HepG2 (cell line): Measurements from ENCODE around the gene GSTCD. TPM values are rescaled to one million over a fixed set of nuclear protein-coding genes. Genes with fewer than 3 reads are reported as not detected.
A peak's percentile ranks its signal among the peaks of the same experiment; 100 is the strongest.

Source experiments
- ATAC-seq: fragments of 200-7000 bp; cut with Tn5 transposase; 3 replicates; pipeline ENCODE4 v1.9.1; 2020; ENCODE audit warnings: mild to moderate bottlenecking, moderate library complexity
- BruUV-seq: library from RNA; stranded (reverse); fragments of 400-500 nt; replicated peaks from 2 replicates; lab custom pipeline; 2021; lab: Mats Ljungman, UMichigan
- CTCF ChIA-PET: fragments of 300-600 bp; formaldehyde crosslinking; extraction: SDS; loops from one replicate; lab custom pipeline; 2021; ENCODE audit warnings: low total read pairs, inconsistent platforms, low intra/inter-chr PET ratio; lab: Yijun Ruan, JAX
- POLR2A ChIA-PET: fragments of 350-600 bp; sonication (Branson Sonifier 250); formaldehyde crosslinking; loops from one replicate; lab custom pipeline; 2020; ENCODE audit warnings: antibody characterized with exemption, inconsistent platforms; lab: Yijun Ruan, JAX
- DNase-seq: peaks from one replicate; pipeline ENCODE4 v3.0.0-alpha.2; 2015; ENCODE audit warnings: low spot score
- FAIRE-seq: peaks from 3 replicates; lab custom pipeline; 2011; peaks lifted over from hg19 to GRCh38; lab: Jason Lieb, UNC
- H2AFZ ChIP-seq: one replicate; pipeline ENCODE4 v1.6.1; 2011; ENCODE audit warnings: low read length, inconsistent platforms
- H3K27ac ChIP-seq: fragments of 300-600 bp; 3 replicates; pipeline ENCODE4 v1.8.0; 2011; ENCODE audit warnings: mixed run types, mild to moderate bottlenecking, mixed read lengths, low read length, inconsistent platforms; ENCODE audit not compliant: insufficient read depth; ENCODE audit errors: extremely low read length
- H3K27me3 ChIP-seq, 2 experiments: fragments of 200-600 bp in 1 of 2; 2 replicates in 1 of 2; 3 replicates in 1 of 2; pipeline versions ENCODE4 v1.6.0 to v1.8.0; 2011; ENCODE audit warnings: low read length in 2 of 2, mild to moderate bottlenecking in 2 of 2, moderate library complexity in 2 of 2, inconsistent platforms in 1 of 2; ENCODE audit not compliant: insufficient read depth in 2 of 2, control insufficient read depth in 1 of 2
- H3K36me3 ChIP-seq, 2 experiments: fragments of 200-600 bp in 1 of 2; replicated peaks in 1 of 2; 2 replicates in 1 of 2; 3 replicates in 1 of 2; pipeline versions ENCODE4 v1.5.1 to v1.8.0; 2011; ENCODE audit warnings: low read length in 2 of 2, inconsistent platforms in 1 of 2; ENCODE audit not compliant: insufficient read depth in 2 of 2, control insufficient read depth in 1 of 2
- H3K4me1 ChIP-seq: 2 replicates; pipeline ENCODE4 v1.5.1; 2012; ENCODE audit warnings: low read length, inconsistent platforms; ENCODE audit not compliant: insufficient read depth
- H3K4me2 ChIP-seq: 2 replicates; pipeline ENCODE4 v1.6.0; 2011; ENCODE audit warnings: low read depth, low read length, inconsistent platforms
- H3K4me3 ChIP-seq, 3 experiments: fragments of 200-600 bp in 1 of 3; sonication (generic), shearing (Covaris generic) in 1 of 3; replicated peaks in 1 of 3; 2 replicates each; pipeline ENCODE4 v1.5.1; 2011 to 2016; ENCODE audit warnings: low read length in 3 of 3, inconsistent platforms in 2 of 3, low read depth in 2 of 3, mild to moderate bottlenecking in 2 of 3, control low read depth in 1 of 3, mixed read lengths in 1 of 3; ENCODE audit not compliant: insufficient read depth in 1 of 3
- H3K79me2 ChIP-seq: one replicate; pipeline ENCODE4 v1.6.1; 2011; ENCODE audit warnings: low read length, inconsistent platforms; ENCODE audit not compliant: insufficient read depth
- H3K9ac ChIP-seq: 2 replicates; pipeline ENCODE4 v1.6.0; 2011; ENCODE audit warnings: mild to moderate bottlenecking, low read depth, low read length, inconsistent platforms; ENCODE audit not compliant: insufficient read depth
- H3K9me3 ChIP-seq: 2 replicates; pipeline ENCODE4 v1.5.1; 2012; ENCODE audit warnings: mild to moderate bottlenecking, low read length
- H4K20me1 ChIP-seq: 2 replicates; pipeline ENCODE4 v1.6.0; 2011; ENCODE audit warnings: inconsistent platforms, mild to moderate bottlenecking, low read length, moderate library complexity; ENCODE audit not compliant: insufficient read depth
- EZH2 ChIP-seq: conservative IDR thresholded peaks from 2 replicates; pipeline ENCODE4 v1.6.1; 2012; ENCODE audit warnings: mild to moderate bottlenecking, low read depth, low read length, moderate library complexity
- KDM5B ChIP-seq: sonication (generic); formaldehyde crosslinking; IDR thresholded peaks from 2 replicates; pipeline ENCODE4 v1.4.0; 2020; ENCODE audit warnings: missing genetic modification reagents, mild to moderate bottlenecking, borderline replicate concordance
- LRRFIP1 ChIP-seq: sonication (generic); formaldehyde crosslinking; conservative IDR thresholded peaks from 2 replicates; pipeline ENCODE4 v1.4.0; 2020; ENCODE audit warnings: missing genetic modification reagents
- MIER3 ChIP-seq: IDR thresholded peaks from 2 replicates; pipeline ENCODE4 v1.6.1; 2016; ENCODE audit warnings: missing compliant biosample characterization, borderline replicate concordance
- RBM22 ChIP-seq: fragments of 200-400 bp; formaldehyde crosslinking; optimal IDR thresholded peaks from 2 replicates; pipeline ENCODE3; 2017; ENCODE audit warnings: mild to moderate bottlenecking, low read length, moderate library complexity
- SALL1 ChIP-seq: sonication (generic); formaldehyde crosslinking; IDR thresholded peaks from 2 replicates; pipeline ENCODE4 v1.8.0; 2022; ENCODE audit warnings: mild to moderate bottlenecking, missing genetic modification reagents
- SMARCC2 ChIP-seq: fragments of 450-650 bp; IDR thresholded peaks from 2 replicates; pipeline ENCODE4 v1.6.1; 2017; ENCODE audit warnings: antibody characterized with exemption, mild to moderate bottlenecking
- TRIM24 ChIP-seq: sonication (generic); formaldehyde crosslinking; IDR thresholded peaks from 2 replicates; pipeline ENCODE4 v1.8.0; 2022; ENCODE audit warnings: mild to moderate bottlenecking, missing genetic modification reagents
- ZBTB1 ChIP-seq: sonication (generic); formaldehyde crosslinking; IDR thresholded peaks from 2 replicates; pipeline ENCODE4 v1.4.0; 2020; ENCODE audit warnings: missing genetic modification reagents, borderline replicate concordance
- ZNF329 ChIP-seq: sonication (generic); formaldehyde crosslinking; IDR thresholded peaks from 2 replicates; pipeline ENCODE4 v1.9.0; 2021; ENCODE audit warnings: low read depth, mild to moderate bottlenecking, missing genetic modification reagents
- ZNF501 ChIP-seq: sonication (generic); formaldehyde crosslinking; IDR thresholded peaks from 2 replicates; pipeline ENCODE4 v1.5.1; 2020; ENCODE audit warnings: mild to moderate bottlenecking, moderate library complexity, missing genetic modification reagents
- ZNF703 ChIP-seq: sonication (generic); formaldehyde crosslinking; IDR thresholded peaks from 2 replicates; pipeline ENCODE4 v1.5.1; 2020; ENCODE audit warnings: missing genetic modification reagents, mild to moderate bottlenecking, moderate library complexity, borderline replicate concordance
- ZNF776 ChIP-seq: sonication (generic); formaldehyde crosslinking; IDR thresholded peaks from 2 replicates; pipeline ENCODE4 v1.4.0; 2020; ENCODE audit warnings: mild to moderate bottlenecking, missing genetic modification reagents
- WGBS: methylation state at CpG from one replicate; pipeline ENCODE4 v1.1.6; 2017; ENCODE audit warnings: low lambda C conversion rate; 5-methylcytosine and 5-hydroxymethylcytosine counted together
- in situ Hi-C: cut with HindIII; loops from 2 replicates; pipeline ENCODE4 v1.10.0; 2017; ENCODE audit warnings: low pct_unique_long_range_greater_than_20kb; ENCODE audit not compliant: extremely low pct_ligation_motif_present
- intact Hi-C: fragments of 100-400 bp; cut with micrococcal nuclease; formaldehyde crosslinking; loops from one replicate; pipeline ENCODE4 v1.10.0; 2022; ENCODE audit not compliant: unreplicated experiment
- polyA plus RNA-seq, 8 experiments: library from polyadenylated mRNA; depleted of rRNA in 3 of 8; stranded (reverse) in 7 of 8; unstranded in 1 of 8; fragments of >200 nt; fragmentation: Illumina TruSeq in 4 of 8; extraction: Trizol in 4 of 8; gene quantifications; 2 replicates each; pipeline versions ENCODE4 v1.2.1 to v1.2.3, GENCODE V29; 2011 to 2016; ENCODE audit warnings: low read depth in 4 of 8, missing spikeins in 1 of 8, mixed read lengths in 1 of 8; ENCODE audit not compliant: insufficient read depth in 1 of 8
- total RNA-seq, 5 experiments: library from RNA; depleted of rRNA; stranded (reverse); fragments of >200 nt; fragmentation: Illumina TruSeq; extraction: Trizol; gene quantifications; 2 replicates each; pipeline ENCODE4 v1.2.3, GENCODE V29; 2016; ENCODE audit warnings: low read depth in 1 of 5
- TF ChIP-seq, protein P1 (sequence below): sonication (generic); formaldehyde crosslinking; IDR thresholded peaks from 2 replicates; pipeline ENCODE4 v1.5.0; 2020; ENCODE audit warnings: missing genetic modification reagents, mild to moderate bottlenecking, borderline replicate concordance
- TF ChIP-seq, protein P2 (sequence below): IDR thresholded peaks from 2 replicates; pipeline ENCODE4 v1.6.1; 2012; ENCODE audit warnings: inconsistent platforms
- TF ChIP-seq, protein P3 (sequence below): sonication (generic); formaldehyde crosslinking; IDR thresholded peaks from 2 replicates; pipeline ENCODE4 v1.5.1; 2020; ENCODE audit warnings: mild to moderate bottlenecking, missing genetic modification reagents, moderate library complexity

The GSTCD gene
- total and polyA plus RNA-seq, 2 of the 13 experiments (the other 11 are each of a cell fraction or from before 2014, with no cell fraction given), result 7.9 to 30.8 TPM

GRCh38 chr4:105894660-105895582 lies 186.3 kb downstream of the GSTCD start, which contains the start of gene NPNT:
Gene NPNT (plus strand): TSS chr4:105895471. CDS start chr4:105895653, 182 bp downstream.
- Histone ChIP-seq H3K27me3 (peaks cover 0 to 34% of the 10 kb centered on the region in 2 experiments; a peak in 2 of 5 replicates), H2AFZ (no peak within 1 kb of the TSS), H3K4me3 (peak within 1 kb of the TSS; percentile 58 to 75 (median 65)), H3K27ac (no peak within 1 kb of the TSS), H3K4me1 (peaks cover 44% of the 10 kb centered on the region), H3K9ac (peak within 1 kb of the TSS; percentile 9; the same call in 1 of the 2 replicates), H3K36me3 (no peaks in the 10 kb centered on the region), H3K4me2 (peak within 1 kb of the TSS; percentile 86), H3K9me3 (no peaks in the 10 kb centered on the region), H3K79me2 (no peaks in the 10 kb centered on the region), H4K20me1 (no peaks in the 10 kb centered on the region; the same call in 1 of the 2 replicates)
- WGBS, result 2% methylated on average over 24 of the region's 56 CpGs
- POLR2A ChIA-PET, result no interaction called here
- ATAC-seq (peak; percentile 79), DNase-seq (no peak), FAIRE-seq (no peak)
- intact Hi-C loops (loop anchor here (2.0 to 10.0 kb wide), 4 partner anchors 104 to 310 kb away; partner anchors contain the start of genes GSTCD and INTS12), in situ Hi-C loops (no loop called here)
- CTCF ChIA-PET, result no interaction called here
- no TSS peak for BruUV-seq
- TF ChIP-seq, protein P1, sequence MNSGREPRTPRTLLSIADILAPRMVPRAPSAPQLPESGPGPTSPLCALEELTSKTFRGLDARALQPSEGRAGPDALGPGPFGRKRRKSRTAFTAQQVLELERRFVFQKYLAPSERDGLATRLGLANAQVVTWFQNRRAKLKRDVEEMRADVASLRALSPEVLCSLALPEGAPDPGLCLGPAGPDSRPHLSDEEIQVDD, result no peak
- TF ChIP-seq MIER3 (CRISPR knock-in tag) (no peak), ZBTB1 (no peak), KDM5B (peak; percentile 8; the same call in 1 of the 2 replicates), ZNF776 (CRISPR knock-in tag) (no peak; the same call in 1 of the 2 replicates), EZH2 (no peak), LRRFIP1 (CRISPR knock-in tag) (no peak), ZNF329 (no peak), TRIM24 (CRISPR knock-in tag) (no peak), SMARCC2 (no peak), SALL1 (CRISPR knock-in tag) (peak; percentile 7; the same call in 1 of the 2 replicates), ZNF703 (CRISPR knock-in tag) (no peak), RBM22 (no peak), ZNF501 (CRISPR knock-in tag) (no peak)
- TF ChIP-seq, protein P2, sequence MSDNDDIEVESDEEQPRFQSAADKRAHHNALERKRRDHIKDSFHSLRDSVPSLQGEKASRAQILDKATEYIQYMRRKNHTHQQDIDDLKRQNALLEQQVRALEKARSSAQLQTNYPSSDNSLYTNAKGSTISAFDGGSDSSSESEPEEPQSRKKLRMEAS, result peak; percentile 36
- TF ChIP-seq, protein P3, sequence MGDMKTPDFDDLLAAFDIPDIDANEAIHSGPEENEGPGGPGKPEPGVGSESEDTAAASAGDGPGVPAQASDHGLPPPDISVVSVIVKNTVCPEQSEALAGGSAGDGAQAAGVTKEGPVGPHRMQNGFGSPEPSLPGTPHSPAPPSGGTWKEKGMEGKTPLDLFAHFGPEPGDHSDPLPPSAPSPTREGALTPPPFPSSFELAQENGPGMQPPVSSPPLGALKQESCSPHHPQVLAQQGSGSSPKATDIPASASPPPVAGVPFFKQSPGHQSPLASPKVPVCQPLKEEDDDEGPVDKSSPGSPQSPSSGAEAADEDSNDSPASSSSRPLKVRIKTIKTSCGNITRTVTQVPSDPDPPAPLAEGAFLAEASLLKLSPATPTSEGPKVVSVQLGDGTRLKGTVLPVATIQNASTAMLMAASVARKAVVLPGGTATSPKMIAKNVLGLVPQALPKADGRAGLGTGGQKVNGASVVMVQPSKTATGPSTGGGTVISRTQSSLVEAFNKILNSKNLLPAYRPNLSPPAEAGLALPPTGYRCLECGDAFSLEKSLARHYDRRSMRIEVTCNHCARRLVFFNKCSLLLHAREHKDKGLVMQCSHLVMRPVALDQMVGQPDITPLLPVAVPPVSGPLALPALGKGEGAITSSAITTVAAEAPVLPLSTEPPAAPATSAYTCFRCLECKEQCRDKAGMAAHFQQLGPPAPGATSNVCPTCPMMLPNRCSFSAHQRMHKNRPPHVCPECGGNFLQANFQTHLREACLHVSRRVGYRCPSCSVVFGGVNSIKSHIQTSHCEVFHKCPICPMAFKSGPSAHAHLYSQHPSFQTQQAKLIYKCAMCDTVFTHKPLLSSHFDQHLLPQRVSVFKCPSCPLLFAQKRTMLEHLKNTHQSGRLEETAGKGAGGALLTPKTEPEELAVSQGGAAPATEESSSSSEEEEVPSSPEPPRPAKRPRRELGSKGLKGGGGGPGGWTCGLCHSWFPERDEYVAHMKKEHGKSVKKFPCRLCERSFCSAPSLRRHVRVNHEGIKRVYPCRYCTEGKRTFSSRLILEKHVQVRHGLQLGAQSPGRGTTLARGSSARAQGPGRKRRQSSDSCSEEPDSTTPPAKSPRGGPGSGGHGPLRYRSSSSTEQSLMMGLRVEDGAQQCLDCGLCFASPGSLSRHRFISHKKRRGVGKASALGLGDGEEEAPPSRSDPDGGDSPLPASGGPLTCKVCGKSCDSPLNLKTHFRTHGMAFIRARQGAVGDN (CRISPR knock-in tag), result peak; percentile 61; the same call in 1 of the 2 replicates
